Fibroblast of the aortic adventitia (primary cell): ENCODE data around the gene CSPG4. TPM values are rescaled to one million over a fixed set of nuclear protein-coding genes. Genes with fewer than 3 reads are reported as not detected.
"Not testable (repeated sequence)": the region's sequence is repeated elsewhere in the genome, so short reads cannot be mapped to it uniquely, and the experiment has no call there.

Source experiments
- DNase-seq: peaks from one replicate; pipeline ENCODE4 v3.0.0-alpha.2; 2010; ENCODE audit warnings: low read depth
- H3K4me3 ChIP-seq: 2 replicates; pipeline ENCODE4 v1.5.1; 2011; ENCODE audit warnings: low read depth, mild to moderate bottlenecking, control low read depth, low read length, moderate library complexity
- total RNA-seq: library from RNA; depleted of rRNA; stranded (reverse); fragments of >200 nt; gene quantifications from 2 replicates; pipeline ENCODE4 v1.2.3, GENCODE V29; 2012; ENCODE audit warnings: low replicate concordance
- TF ChIP-seq, protein P1 (sequence below): IDR thresholded peaks from 2 replicates; pipeline ENCODE4 v1.5.1; 2011; ENCODE audit warnings: mild to moderate bottlenecking, low read length, control low read depth, inconsistent platforms; ENCODE audit not compliant: insufficient read depth

CSPG4 gene
- total RNA-seq, 1 donor: 27.8 TPM

DNA sequence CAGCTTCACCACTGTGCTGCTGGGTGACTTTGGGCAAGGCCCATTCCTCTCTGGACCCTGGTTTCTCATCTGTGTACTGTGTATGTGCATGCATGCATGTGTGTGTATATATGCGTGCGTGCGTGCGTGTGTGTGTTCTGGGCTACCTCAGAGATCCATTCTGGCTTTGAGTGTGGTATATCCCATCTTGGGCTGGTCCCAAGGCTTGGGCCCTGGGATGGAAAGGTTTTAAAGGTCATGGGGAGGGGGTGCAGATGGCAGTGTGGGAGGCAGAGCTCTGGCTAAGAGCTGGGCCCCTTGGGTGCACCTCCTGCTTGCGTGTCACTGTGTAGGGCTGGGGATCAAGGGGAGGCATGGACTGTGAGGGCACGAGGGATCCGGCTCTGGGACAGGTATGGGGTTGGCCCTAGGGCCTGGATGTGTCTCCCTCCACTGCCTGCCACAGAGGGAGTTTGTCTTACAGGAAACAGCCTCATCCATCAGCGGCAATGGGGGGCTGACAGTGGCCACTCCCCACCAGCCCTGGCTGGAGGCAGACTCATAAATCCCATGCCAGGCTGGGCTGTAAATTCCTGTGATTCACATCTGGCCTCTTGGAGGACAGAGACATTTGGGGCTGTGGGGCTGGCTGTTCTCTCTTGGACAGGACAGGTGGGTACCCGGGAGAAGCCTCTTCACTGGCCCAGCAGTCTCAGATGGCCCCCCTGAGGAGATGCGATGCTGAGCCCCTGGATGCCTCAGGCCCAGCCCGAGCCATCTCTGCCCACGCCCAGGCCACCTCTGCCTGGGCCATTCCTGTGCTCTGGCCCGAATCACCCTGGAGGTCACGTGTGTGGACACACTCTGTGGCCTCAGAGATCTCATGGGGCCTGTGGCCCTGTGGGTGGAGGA lies 21.4 kb upstream of the CSPG4 start:
- H3K4me3 ChIP-seq: no peak overlapping the region
- TF ChIP-seq, protein P1, sequence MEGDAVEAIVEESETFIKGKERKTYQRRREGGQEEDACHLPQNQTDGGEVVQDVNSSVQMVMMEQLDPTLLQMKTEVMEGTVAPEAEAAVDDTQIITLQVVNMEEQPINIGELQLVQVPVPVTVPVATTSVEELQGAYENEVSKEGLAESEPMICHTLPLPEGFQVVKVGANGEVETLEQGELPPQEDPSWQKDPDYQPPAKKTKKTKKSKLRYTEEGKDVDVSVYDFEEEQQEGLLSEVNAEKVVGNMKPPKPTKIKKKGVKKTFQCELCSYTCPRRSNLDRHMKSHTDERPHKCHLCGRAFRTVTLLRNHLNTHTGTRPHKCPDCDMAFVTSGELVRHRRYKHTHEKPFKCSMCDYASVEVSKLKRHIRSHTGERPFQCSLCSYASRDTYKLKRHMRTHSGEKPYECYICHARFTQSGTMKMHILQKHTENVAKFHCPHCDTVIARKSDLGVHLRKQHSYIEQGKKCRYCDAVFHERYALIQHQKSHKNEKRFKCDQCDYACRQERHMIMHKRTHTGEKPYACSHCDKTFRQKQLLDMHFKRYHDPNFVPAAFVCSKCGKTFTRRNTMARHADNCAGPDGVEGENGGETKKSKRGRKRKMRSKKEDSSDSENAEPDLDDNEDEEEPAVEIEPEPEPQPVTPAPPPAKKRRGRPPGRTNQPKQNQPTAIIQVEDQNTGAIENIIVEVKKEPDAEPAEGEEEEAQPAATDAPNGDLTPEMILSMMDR: no peak
- no peak for DNase-seq

DNA sequence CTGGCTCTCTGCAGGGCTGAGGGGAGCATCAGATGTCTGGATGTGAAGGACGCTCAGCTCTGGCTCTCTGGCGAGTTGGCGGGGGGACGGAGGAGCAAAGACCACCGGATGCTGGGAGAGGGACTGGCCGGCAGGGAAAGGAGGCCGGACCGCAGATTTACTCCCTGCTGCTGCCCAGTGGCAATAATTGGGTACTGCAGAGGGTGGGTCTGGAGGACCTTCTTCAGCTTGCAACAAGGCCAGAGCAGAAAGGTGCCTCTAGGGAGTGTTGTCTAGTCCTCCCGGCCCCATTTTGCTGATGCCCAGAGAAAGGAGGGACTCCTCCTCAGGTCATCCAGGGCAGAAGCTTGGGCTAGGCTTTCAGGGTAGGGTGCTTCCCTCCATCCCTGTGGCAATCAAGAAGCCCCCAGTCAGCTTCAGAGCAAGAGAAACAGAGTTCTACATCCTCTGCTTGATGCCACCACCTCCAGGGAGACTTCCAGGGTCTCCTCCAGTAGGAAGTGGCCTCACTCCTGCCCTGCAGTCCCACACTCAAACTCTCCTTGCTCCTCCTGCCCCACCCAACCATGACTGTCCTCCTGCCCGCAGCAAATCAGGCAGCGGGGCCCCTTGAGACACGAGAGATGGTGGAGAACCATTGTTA lies 20.3 kb upstream of the CSPG4 start:
- TF ChIP-seq, protein P1: peak; percentile 94
- H3K4me3 ChIP-seq: no peak overlapping the region
- DNase-seq: peak; percentile 72

DNA sequence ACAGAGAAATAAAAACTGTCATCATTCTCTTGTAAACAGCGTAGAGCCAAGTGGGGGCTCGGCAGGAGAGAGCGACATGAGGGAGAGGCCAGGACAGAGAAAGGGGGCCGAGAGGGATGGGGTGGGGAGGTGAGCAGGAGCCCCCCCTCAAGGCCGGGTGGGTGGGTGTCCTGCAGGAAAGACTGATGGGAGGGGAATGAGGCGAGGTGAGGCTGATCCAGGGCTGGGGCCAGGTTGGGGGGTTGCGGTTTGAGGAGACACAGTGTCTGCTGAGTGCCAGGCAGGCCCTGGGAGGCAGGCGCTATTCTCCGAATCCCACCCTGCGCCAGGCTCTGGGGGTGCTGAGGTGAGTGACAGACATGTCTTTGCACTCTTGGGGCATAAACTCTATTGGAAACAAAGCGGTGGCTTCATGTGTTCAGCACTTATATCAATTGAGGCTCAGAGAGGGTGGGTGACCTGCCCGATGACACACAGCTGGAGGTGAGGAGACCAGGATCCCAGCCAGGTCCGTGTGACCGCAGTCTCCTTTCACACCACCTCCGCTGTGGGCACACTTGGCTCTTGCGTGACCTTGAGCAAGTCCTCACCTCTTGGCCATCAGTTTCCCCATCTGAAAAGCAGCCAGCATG lies 19.6 kb upstream of the CSPG4 start:
- no peak for DNase-seq

DNA sequence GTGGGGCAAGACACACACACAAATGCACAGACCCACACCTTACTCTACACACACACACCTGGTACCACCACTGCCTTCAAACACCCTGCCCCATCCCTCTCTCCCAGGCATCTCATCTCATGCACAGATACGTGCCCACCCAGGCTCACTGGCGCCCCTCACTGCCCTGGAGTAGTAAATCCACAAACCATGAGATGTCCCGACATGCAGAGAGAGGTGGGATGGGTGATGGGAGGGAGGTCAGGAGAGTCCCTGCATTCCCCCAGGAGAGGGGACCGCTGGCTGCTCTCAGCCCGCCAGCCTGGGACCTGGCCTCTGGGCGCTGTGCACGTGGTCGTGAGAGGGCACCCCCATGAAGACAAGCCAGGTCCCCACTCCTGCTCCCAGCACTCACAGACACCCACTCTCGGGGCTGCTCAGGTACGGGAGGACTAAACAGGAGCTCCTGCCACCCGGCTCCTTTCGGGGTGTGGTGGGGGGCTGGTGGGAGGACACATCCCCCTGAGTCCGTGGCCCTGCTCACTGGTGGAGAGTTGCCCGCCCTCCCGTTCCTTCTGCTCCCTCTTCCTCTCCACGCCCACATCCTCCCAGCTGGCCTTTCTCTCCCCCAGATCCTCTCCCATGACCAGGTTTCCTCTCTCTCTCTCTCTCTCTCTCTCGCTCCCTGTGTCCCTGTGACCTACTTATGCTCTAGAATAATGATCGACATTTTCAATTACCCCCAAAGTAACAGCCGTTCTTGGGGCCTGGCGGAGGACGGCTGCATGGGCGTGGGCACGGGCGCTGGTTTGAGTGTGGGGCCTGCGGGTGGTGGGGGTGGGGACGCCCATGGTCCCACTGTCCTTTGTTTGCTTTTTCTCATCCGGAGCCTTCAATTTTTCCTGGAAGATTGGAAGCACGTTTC lies 18.9 kb upstream of the CSPG4 start:
- DNase-seq: no peak
- no peak overlapping the region for H3K4me3 ChIP-seq

More for the DNA sequence above, 19.6 kb upstream of the CSPG4 start:
- TF ChIP-seq, protein P1: no peak
- H3K4me3 ChIP-seq: no peak overlapping the region

DNA sequence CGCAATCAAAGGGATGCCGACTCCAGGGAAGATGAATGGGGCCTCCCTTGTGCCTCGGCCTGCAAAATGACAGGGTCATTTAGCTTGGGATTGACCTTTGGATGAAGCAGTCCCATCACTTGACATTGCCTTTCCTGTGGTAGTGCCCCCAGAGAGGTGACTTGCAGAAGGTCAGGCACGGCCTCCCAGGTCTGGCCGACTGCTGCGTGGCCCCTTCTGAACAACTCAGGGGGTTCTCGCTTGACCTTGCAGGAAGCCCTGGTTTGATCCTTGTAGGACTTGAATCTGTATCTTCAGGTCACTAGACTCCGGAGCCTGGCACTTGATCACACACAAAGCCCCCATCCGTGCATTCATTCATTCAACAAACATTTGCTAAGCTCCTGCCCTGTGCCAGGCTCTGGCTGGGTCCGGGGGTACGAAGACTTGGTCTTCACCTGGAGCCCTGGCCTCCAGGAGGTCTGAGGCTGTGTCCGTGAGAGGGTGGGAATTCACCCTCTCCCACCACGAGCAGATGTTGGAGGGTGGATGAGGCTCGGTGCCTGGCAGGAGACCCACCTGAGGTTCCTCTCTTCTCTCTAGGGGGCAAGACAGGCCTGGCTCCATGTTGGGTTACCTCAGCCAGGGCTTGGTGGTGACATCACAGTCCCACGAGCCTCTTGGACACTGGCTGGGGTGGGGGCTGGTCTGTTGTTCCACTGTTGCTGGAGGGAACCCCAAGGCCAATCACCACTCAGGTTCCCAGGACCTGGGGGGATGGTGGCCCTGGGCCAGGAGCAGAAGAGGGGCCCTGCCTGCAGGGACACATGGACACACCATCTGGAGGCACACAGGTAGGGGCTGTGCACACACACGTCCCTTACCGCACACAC lies 18.0 kb upstream of the CSPG4 start:
- not testable (repeated sequence) for H3K4me3 ChIP-seq, DNase-seq

More for the DNA sequence above, 18.9 kb upstream of the CSPG4 start:
- TF ChIP-seq, protein P1: peak; percentile 3

DNA sequence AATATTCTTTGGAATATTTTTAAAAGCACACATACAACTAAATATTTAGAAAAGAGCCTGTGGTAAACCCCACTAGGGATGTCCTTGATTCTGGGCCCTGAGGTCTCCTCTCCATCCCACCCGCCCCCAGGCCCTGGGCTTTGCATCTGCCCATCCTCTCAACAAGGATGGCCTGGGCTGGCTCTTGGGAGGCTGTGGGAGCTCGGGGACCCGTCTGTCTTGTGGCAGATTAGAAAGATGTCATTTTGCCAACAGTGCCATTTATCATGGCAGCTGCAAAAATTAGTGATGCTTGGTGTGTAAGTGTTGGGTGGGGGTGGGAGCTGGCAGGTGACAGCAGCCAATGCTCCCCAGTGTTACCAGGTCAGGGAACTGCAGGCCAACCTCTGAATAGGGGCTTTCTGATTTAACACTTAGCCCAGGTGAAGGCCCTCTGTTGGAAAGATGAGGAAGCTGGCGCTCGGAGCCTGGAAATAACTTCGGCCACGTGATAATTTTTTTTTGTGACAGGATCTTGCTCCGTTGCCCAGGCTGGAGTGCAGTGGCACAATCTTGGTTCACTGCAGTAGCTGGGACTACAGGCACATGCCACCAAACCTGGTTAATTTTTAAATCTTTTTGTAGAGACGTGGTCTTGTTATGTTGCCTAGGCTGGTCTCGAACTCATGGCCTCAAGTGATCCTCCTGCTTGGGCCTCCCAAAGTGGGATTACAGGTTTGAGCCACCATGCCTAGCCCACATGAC lies 16.9 kb upstream of the CSPG4 start:
- no peak for DNase-seq
- no peak overlapping the region for H3K4me3 ChIP-seq

More for the DNA sequence above, 16.9 kb upstream of the CSPG4 start:
- TF ChIP-seq, protein P1: no peak
